SK-N-SH treated with all-trans-retinoic acid at 6 μM for 48 hours (cell line): ENCODE results near the gene COG2.

Experiments used
- ATAC-seq: fragments of 200-7000 bp; cut with Tn5 transposase; 3 replicates; pipeline ENCODE4 v1.9.1; 2020; ENCODE audit warnings: mild to moderate bottlenecking, moderate library complexity
- ARNTL ChIP-seq: fragments of 450-650 bp; formaldehyde crosslinking; IDR thresholded peaks from 2 replicates; pipeline ENCODE4 v1.5.0; 2020; ENCODE audit warnings: low read depth, mild to moderate bottlenecking, moderate library complexity, borderline replicate concordance
- BACH2 ChIP-seq: fragments of 250-450 bp; sonication (Bioruptor Pico); IDR thresholded peaks from 2 replicates; pipeline ENCODE4 v1.9.0; 2021; ENCODE audit warnings: mild to moderate bottlenecking, borderline replicate concordance
- CREB5 ChIP-seq: fragments of 250-450 bp; sonication (Bioruptor Pico); IDR thresholded peaks from 2 replicates; pipeline ENCODE4 v1.5.1; 2020; ENCODE audit warnings: low read depth, mild to moderate bottlenecking, moderate library complexity
- CSDC2 ChIP-seq: fragments of 250-450 bp; sonication (Bioruptor Pico); IDR thresholded peaks from 2 replicates; pipeline ENCODE4 v1.5.0; 2020; ENCODE audit warnings: mild to moderate bottlenecking, moderate library complexity
- CSRNP3 ChIP-seq: fragments of 250-450 bp; sonication (Bioruptor Pico); IDR thresholded peaks from 2 replicates; pipeline ENCODE4 v1.5.1; 2021; ENCODE audit warnings: mild to moderate bottlenecking, moderate library complexity
- ESRRG ChIP-seq: fragments of 250-450 bp; sonication (Bioruptor Pico); IDR thresholded peaks from 2 replicates; pipeline ENCODE4 v1.6.1; 2021; ENCODE audit warnings: mild to moderate bottlenecking
- GLIS3 ChIP-seq: fragments of 250-450 bp; sonication (Bioruptor Pico); IDR thresholded peaks from 2 replicates; pipeline ENCODE4 v1.5.0; 2020; ENCODE audit warnings: mild to moderate bottlenecking, moderate library complexity
- ISL1 ChIP-seq: fragments of 250-450 bp; sonication (Bioruptor Pico); IDR thresholded peaks from 2 replicates; pipeline ENCODE4 v2.1.2; 2022; ENCODE audit warnings: mild to moderate bottlenecking, moderate library complexity
- OSR1 ChIP-seq: fragments of 250-450 bp; sonication (Bioruptor Pico); IDR thresholded peaks from 2 replicates; pipeline ENCODE4 v1.8.0; 2022; ENCODE audit warnings: moderate library complexity, mild to moderate bottlenecking, inconsistent platforms
- PATZ1 ChIP-seq: fragments of 250-450 bp; sonication (Bioruptor Pico); IDR thresholded peaks from 2 replicates; pipeline ENCODE4 v1.8.0; 2020; ENCODE audit warnings: mild to moderate bottlenecking, moderate library complexity, borderline replicate concordance
- POU6F1 ChIP-seq: fragments of 250-450 bp; sonication (Bioruptor Pico); IDR thresholded peaks from 2 replicates; pipeline ENCODE4 v1.8.0; 2021; ENCODE audit warnings: low read depth, mild to moderate bottlenecking, moderate library complexity, borderline replicate concordance
- PPARA ChIP-seq: fragments of 250-450 bp; sonication (Bioruptor Pico); IDR thresholded peaks from 2 replicates; pipeline ENCODE4 v1.5.0; 2020; ENCODE audit warnings: mild to moderate bottlenecking, borderline replicate concordance
- SNAI2 ChIP-seq: fragments of 250-450 bp; sonication (Bioruptor Pico); IDR thresholded peaks from 2 replicates; pipeline ENCODE4 v1.5.0; 2020; ENCODE audit warnings: mild to moderate bottlenecking, moderate library complexity
- TCF4 ChIP-seq: fragments of 250-450 bp; sonication (Bioruptor Pico); IDR thresholded peaks from 2 replicates; pipeline ENCODE4 v1.8.0; 2021; ENCODE audit warnings: mild to moderate bottlenecking, moderate library complexity, borderline replicate concordance
- TSHZ2 ChIP-seq: fragments of 250-450 bp; sonication (Bioruptor Pico); IDR thresholded peaks from 2 replicates; pipeline ENCODE4 v1.5.0; 2020; ENCODE audit warnings: mild to moderate bottlenecking, moderate library complexity
- ZC3H10 ChIP-seq: fragments of 250-450 bp; sonication (Bioruptor Pico); IDR thresholded peaks from 2 replicates; pipeline ENCODE4 v1.5.1; 2021; ENCODE audit warnings: mild to moderate bottlenecking, moderate library complexity
- ZFP3 ChIP-seq: fragments of 250-450 bp; sonication (Bioruptor Pico); IDR thresholded peaks from 2 replicates; pipeline ENCODE4 v1.5.0; 2020; ENCODE audit warnings: mild to moderate bottlenecking, moderate library complexity
- ZFP30 ChIP-seq: fragments of 450-650 bp; formaldehyde crosslinking; IDR thresholded peaks from 2 replicates; pipeline ENCODE4 v1.5.0; 2022; ENCODE audit warnings: mild to moderate bottlenecking, moderate library complexity
- ZNF70 ChIP-seq: fragments of 450-650 bp; formaldehyde crosslinking; IDR thresholded peaks from 2 replicates; pipeline ENCODE4 v1.5.0; 2020; ENCODE audit warnings: mild to moderate bottlenecking, moderate library complexity

The COG2 gene

GRCh38 chr1:230704830-230705229 is 62.5 kb downstream of the COG2 start (continued):
- TF ChIP-seq TSHZ2 (no peak), BACH2 (CRISPR knock-in tag) (no peak)

- ATAC-seq, result no peak; the same call in 2 of the 3 replicates
- TF ChIP-seq ISL1 (CRISPR knock-in tag), result no peak
- TF ChIP-seq ZC3H10 (CRISPR knock-in tag), result no peak
- no peak for TF ChIP-seq ZFP3 (CRISPR knock-in tag)
- TF ChIP-seq TCF4, result no peak
- no peak for TF ChIP-seq ZNF70
- TF ChIP-seq, all 23 proteins: peak for 0
Measured at GRCh38 chr1:230705289-230706019, 63.2 kb downstream of the COG2 start.

- no peak for TF ChIP-seq TSHZ2
- TF ChIP-seq TCF4, result no peak
- TF ChIP-seq ZNF70, result no peak
- no peak for TF ChIP-seq GLIS3 (CRISPR knock-in tag)
- no peak for TF ChIP-seq SNAI2 (CRISPR knock-in tag)
- no peak for TF ChIP-seq ZFP30 (CRISPR knock-in tag)
- no peak for TF ChIP-seq OSR1 (CRISPR knock-in tag)
- TF ChIP-seq CSRNP3 (CRISPR knock-in tag), result no peak
- no peak for TF ChIP-seq ARNTL (CRISPR knock-in tag)
- no peak for TF ChIP-seq CREB5 (CRISPR knock-in tag)
- TF ChIP-seq ESRRG (CRISPR knock-in tag), result no peak
- no peak for TF ChIP-seq PPARA (CRISPR knock-in tag)
- TF ChIP-seq CSDC2 (CRISPR knock-in tag), result no peak
- no peak for TF ChIP-seq POU6F1
- no peak for TF ChIP-seq PATZ1 (CRISPR knock-in tag)
- TF ChIP-seq, all 23 proteins: peak for 0
- ATAC-seq, result no peak
Measured at GRCh38 chr1:230706020-230706699, 63.9 kb downstream of the COG2 start.
